ENCODE results near the gene DPEP2. TPM values are rescaled to one million over a fixed set of nuclear protein-coding genes. Genes with fewer than 3 reads are reported as not detected.
"Not testable (repeated sequence)": the region's sequence is repeated elsewhere in the genome, so short reads cannot be mapped to it uniquely, and the experiment has no call there.

Gene DPEP2, protein sequence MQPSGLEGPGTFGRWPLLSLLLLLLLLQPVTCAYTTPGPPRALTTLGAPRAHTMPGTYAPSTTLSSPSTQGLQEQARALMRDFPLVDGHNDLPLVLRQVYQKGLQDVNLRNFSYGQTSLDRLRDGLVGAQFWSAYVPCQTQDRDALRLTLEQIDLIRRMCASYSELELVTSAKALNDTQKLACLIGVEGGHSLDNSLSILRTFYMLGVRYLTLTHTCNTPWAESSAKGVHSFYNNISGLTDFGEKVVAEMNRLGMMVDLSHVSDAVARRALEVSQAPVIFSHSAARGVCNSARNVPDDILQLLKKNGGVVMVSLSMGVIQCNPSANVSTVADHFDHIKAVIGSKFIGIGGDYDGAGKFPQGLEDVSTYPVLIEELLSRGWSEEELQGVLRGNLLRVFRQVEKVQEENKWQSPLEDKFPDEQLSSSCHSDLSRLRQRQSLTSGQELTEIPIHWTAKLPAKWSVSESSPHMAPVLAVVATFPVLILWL
- total RNA-seq (2021; fragmentation: NEBNext Ultra II Directional; extraction: Animal tissue kit (Norgen Biotek cat#: 25700)): not detected
- long read RNA-seq, partial matches to known transcripts: 0 of 1 reads
- long read RNA-seq, other reads (novel, unspliced or antisense): 1 of 1 reads

DNA sequence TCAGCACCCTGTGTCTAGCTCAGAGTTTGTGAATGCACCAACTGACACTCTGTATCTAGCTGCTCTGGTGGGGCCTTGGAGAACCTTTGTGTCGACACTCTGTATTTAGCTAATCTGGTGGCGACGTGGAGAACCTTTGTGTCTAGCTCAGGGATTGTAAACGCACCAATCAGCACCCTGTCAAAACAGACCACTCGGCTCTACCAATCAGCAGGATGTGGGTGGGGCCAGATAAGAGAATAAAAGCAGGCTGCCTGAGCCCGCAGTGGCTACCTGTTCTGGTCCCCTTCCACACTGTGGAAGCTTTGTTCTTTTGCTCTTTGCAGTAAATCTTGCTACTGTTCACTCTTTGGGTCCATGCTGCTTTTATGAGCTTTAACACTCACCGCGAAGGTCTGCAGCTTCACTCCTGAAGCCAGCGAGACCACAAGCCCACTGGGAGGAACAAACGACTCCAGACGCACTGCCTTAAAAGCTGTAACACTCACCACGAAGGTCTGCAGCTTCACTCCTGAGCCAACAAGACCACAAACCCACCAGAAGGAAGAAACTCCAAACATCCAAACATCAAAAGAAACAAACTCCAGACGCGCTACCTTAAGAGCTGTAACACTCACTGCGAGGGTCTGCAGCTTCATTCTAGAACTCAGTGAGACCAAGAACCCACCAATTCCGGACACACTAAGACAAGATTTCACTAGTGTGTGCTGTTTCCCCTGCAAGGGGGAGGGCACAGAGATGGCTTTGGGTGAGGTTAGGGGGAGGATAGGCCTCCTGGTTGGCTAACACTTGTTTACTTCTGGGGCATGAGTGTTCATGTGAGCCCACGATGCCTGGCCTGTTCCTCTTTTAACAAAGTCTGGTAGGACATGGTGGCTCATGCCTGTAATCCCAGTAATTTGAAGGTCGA is at the start of gene DPEP2:
Gene DPEP2, minus strand, starts transcription at position 706 of the 910 bp plus-strand sequence. CDS start 6,272 bp downstream, outside the sequence.
- H3K4me3 Mint-ChIP-seq; H3K9me3 Mint-ChIP-seq; H3K36me3 Mint-ChIP-seq (ENCODE audit: low read depth); DNase-seq; H3K27me3 Mint-ChIP-seq (ENCODE audit: insufficient read depth); H3K27ac Mint-ChIP-seq: not testable (repeated sequence)
- peaks cover 10% of the 10 kb centered on the region for H3K4me1 Mint-ChIP-seq (ENCODE audit: low read depth)

DNA sequence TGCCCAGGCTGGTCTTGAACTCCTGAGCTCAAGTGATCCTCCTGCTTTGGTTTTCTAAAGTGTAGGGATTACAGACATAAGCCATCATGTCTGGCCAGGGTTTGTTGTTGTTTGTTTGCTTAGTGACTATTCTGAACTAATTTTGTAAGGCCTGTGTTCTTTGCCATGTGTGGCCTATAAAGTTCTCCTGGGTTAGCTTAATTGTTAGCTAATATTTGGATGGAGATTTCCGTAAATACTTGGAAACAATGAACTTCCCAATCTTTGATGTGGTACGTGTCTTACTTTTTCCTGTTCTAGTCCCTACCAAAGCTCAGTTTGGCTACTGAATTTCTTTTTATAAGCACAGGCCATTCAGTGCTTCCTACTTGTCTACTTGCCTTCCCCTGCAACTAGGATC is 48.7 kb upstream of the DPEP2 start:
- DNase-seq: no peak
- TF ChIP-seq, protein P1, sequence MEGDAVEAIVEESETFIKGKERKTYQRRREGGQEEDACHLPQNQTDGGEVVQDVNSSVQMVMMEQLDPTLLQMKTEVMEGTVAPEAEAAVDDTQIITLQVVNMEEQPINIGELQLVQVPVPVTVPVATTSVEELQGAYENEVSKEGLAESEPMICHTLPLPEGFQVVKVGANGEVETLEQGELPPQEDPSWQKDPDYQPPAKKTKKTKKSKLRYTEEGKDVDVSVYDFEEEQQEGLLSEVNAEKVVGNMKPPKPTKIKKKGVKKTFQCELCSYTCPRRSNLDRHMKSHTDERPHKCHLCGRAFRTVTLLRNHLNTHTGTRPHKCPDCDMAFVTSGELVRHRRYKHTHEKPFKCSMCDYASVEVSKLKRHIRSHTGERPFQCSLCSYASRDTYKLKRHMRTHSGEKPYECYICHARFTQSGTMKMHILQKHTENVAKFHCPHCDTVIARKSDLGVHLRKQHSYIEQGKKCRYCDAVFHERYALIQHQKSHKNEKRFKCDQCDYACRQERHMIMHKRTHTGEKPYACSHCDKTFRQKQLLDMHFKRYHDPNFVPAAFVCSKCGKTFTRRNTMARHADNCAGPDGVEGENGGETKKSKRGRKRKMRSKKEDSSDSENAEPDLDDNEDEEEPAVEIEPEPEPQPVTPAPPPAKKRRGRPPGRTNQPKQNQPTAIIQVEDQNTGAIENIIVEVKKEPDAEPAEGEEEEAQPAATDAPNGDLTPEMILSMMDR (IDR thresholded peaks at IDR 0.05): no peak
- H3K4me3 Mint-ChIP-seq: no peak overlapping the region
- no peaks in the 10 kb centered on the region for H3K36me3 Mint-ChIP-seq (ENCODE audit: low read depth)
- no peaks in the 10 kb centered on the region for H3K9me3 Mint-ChIP-seq
- no peaks in the 10 kb centered on the region for H3K4me1 Mint-ChIP-seq (ENCODE audit: low read depth)
- no peaks in the 10 kb centered on the region for H3K27me3 Mint-ChIP-seq (ENCODE audit: insufficient read depth)
- no peak overlapping the region for H3K27ac Mint-ChIP-seq

DNA sequence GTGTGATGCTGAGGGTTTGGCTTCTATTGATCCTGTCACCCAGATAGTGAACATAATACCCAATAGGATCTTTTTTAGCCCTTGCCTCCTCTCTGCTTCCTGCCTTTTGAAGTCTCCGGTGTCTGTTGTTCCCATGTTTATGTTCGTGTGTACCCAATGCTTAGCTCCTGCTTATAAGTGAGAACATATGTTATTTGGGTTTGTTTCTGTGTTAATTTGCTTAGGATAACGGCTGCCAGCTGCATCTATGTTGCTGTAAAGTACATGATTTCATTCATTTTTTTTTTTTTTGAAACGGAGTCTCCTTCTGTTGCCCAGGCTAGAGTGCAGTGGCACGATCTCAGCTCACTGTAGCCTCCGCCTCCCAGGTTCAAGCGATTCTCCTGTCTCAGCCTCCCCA is 46.8 kb upstream of the DPEP2 start:
- no peak for DNase-seq
- Mint-ChIP-seq H3K27me3 (ENCODE audit: insufficient read depth) (no peaks in the 10 kb centered on the region), H3K4me3 (no peak overlapping the region), H3K36me3 (ENCODE audit: low read depth) (no peaks in the 10 kb centered on the region; the same call in 1 of the 2 replicates), H3K9me3 (no peaks in the 10 kb centered on the region), H3K4me1 (ENCODE audit: low read depth) (no peaks in the 10 kb centered on the region), H3K27ac (no peak overlapping the region)
- TF ChIP-seq, protein P1 (IDR thresholded peaks at IDR 0.05): no peak

DNA sequence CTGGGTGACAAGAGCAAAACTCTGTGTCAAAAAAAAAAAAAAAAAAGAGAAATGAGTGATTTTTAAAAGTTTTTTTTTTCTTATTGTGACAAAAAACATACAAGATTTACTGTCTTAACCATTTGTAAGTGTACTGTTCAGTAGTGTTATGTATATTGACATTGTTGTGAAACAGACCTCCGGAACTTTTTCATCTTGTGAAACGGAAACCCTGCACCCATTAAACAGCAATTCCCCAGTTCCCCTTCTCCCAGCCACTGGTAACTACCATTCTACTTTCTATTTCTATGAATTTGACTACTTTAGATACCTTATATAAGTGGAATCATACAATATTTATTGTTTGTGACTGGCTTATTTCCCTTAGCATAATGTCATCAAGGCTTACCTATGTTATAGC is 42.5 kb upstream of the DPEP2 start:
- Mint-ChIP-seq H3K4me3 (no peak overlapping the region), H3K27ac (no peak overlapping the region), H3K4me1 (ENCODE audit: low read depth) (no peaks in the 10 kb centered on the region), H3K9me3 (no peaks in the 10 kb centered on the region), H3K27me3 (ENCODE audit: insufficient read depth) (no peaks in the 10 kb centered on the region; the same call in 1 of the 2 replicates), H3K36me3 (ENCODE audit: low read depth) (no peaks in the 10 kb centered on the region; the same call in 1 of the 2 replicates)
- TF ChIP-seq, protein P1 (IDR thresholded peaks at IDR 0.05): no peak
- no peak for DNase-seq

DNA sequence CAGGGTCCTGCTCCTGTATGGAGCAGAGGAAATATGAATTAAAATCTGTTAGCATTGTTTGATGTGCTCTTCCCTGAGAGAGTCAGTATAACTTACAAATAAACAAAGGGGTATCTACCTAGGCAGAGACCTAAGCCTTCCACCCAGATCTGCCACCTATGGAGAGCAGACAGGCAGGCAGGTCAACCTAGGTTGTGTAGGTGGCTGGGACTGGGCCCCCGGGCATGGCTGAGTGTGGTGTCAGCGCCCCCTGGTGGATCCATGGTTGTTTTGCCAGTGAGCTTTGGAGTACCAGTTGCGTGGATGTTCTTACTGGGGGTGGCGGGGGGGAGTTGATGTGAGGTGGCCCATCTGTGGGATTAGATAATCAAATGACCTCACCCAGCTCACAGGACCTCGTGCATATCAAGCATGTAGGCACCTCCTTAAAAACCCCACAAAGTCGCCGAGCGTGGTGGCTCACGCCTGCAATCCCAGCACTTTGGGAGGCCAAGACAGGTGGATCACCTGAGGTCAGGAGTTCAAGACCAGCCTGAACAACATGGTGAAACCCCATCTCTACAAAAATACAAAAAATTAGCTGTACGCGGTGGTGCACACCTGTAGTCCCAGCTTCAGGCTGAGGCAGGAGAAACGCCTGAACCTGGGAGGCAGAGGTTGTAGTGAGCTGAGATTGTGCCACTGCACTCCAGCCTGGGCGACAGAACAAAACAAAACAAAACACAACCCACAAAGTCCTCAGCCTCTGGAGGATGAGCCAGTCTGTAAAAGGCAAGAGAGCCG is 41.4 kb upstream of the DPEP2 start:
- Mint-ChIP-seq H3K4me3 (no peak overlapping the region), H3K36me3 (ENCODE audit: low read depth) (no peaks in the 10 kb centered on the region; the same call in 1 of the 2 replicates), H3K4me1 (ENCODE audit: low read depth) (no peaks in the 10 kb centered on the region), H3K27me3 (ENCODE audit: insufficient read depth) (no peaks in the 10 kb centered on the region; the same call in 1 of the 2 replicates), H3K9me3 (no peaks in the 10 kb centered on the region), H3K27ac (0 out of 2 replicates have a peak overlapping the region, but pooled peaks have one; percentile 35)
- peak; percentile 42 for DNase-seq
- TF ChIP-seq, protein P1 (IDR thresholded peaks at IDR 0.05): peak; percentile 94

Data from HFFc6 (cell line).